A549 (cell line): ENCODE results near the gene GRIK5. TPM values are rescaled to one million over a fixed set of nuclear protein-coding genes. Genes with fewer than 3 reads are reported as not detected.
A peak's percentile ranks its signal among the peaks of the same experiment; 100 is the strongest.

Experiments
- CBX2 ChIP-seq: fragments of 200-600 bp; sonication (generic); IDR thresholded peaks from 2 replicates; pipeline ENCODE4 v1.6.1; 2016; ENCODE audit warnings: low read depth, mild to moderate bottlenecking, borderline replicate concordance
- CBX8 ChIP-seq: fragments of 200-600 bp; sonication (generic); IDR thresholded peaks from 2 replicates; pipeline ENCODE4 v1.6.1; 2016
- CHD2 ChIP-seq: fragments of 150-350 bp; IDR thresholded peaks from 2 replicates; pipeline ENCODE4 v1.6.1; 2014; ENCODE audit warnings: low read length; ENCODE audit not compliant: partially characterized antibody
- CTCF ChIP-seq: fragments of >200 bp; sonication (Bioruptor Twin); formaldehyde crosslinking; IDR thresholded peaks from 3 replicates; pipeline ENCODE4 v1.5.1; 2016
- EHF ChIP-seq: fragments of 250-450 bp; sonication (Bioruptor Pico); IDR thresholded peaks from 2 replicates; pipeline ENCODE4 v1.5.0; 2020; ENCODE audit warnings: mild to moderate bottlenecking
- EHMT2 ChIP-seq: fragments of 200-600 bp; sonication (generic); IDR thresholded peaks from 2 replicates; pipeline ENCODE4 v1.6.1; 2016; ENCODE audit warnings: antibody characterized with exemption, low read depth, mild to moderate bottlenecking, moderate library complexity
- ELK1 ChIP-seq: fragments of 150-350 bp; IDR thresholded peaks from 2 replicates; pipeline ENCODE4 v1.6.1; 2014; ENCODE audit warnings: low read depth, mild to moderate bottlenecking, low read length
- EP300 ChIP-seq, 2 experiments: fragments of >200 bp; sonication (Bioruptor Twin); formaldehyde crosslinking; IDR thresholded peaks; 2 replicates in 1 of 2; 3 replicates in 1 of 2; pipeline ENCODE4 v1.6.1; 2016 to 2017
- ESRRA ChIP-seq: fragments of 150-350 bp; IDR thresholded peaks from 2 replicates; pipeline ENCODE4 v1.6.1; 2014; ENCODE audit warnings: mild to moderate bottlenecking, low read length, borderline replicate concordance
- FOSB ChIP-seq: fragments of 250-450 bp; sonication (Bioruptor Pico); IDR thresholded peaks from 2 replicates; pipeline ENCODE4 v1.5.0; 2020; ENCODE audit warnings: mild to moderate bottlenecking, moderate library complexity
- FOSL2 ChIP-seq, 2 experiments: fragments of 450-650 bp in 1 of 2; fragments of >200 bp in 1 of 2; sonication (Bioruptor Twin) in 1 of 2; formaldehyde crosslinking; IDR thresholded peaks; 2 replicates each; pipeline versions ENCODE4 v1.5.0 to v1.6.1; 2016 to 2020; ENCODE audit warnings: mild to moderate bottlenecking in 1 of 2, moderate library complexity in 1 of 2
- HEYL ChIP-seq: fragments of 250-450 bp; sonication (Bioruptor Pico); IDR thresholded peaks from 2 replicates; pipeline ENCODE4 v1.8.0; 2021; ENCODE audit warnings: mild to moderate bottlenecking, moderate library complexity
- HMGXB4 ChIP-seq: fragments of 250-450 bp; sonication (Bioruptor Pico); IDR thresholded peaks from 2 replicates; pipeline ENCODE4 v1.5.0; 2021; ENCODE audit warnings: mild to moderate bottlenecking, moderate library complexity, borderline replicate concordance
- HOXB13 ChIP-seq: fragments of 250-450 bp; sonication (Bioruptor Pico); IDR thresholded peaks from 2 replicates; pipeline ENCODE4 v1.5.0; 2020; ENCODE audit warnings: low read depth, mild to moderate bottlenecking, moderate library complexity
- JUN ChIP-seq, 2 experiments: fragments of >200 bp; sonication (Bioruptor Twin); formaldehyde crosslinking; IDR thresholded peaks; 2 replicates in 1 of 2; 3 replicates in 1 of 2; pipeline ENCODE4 v1.6.1; 2016 to 2017
- KDM1A ChIP-seq: fragments of 200-600 bp; sonication (generic); IDR thresholded peaks from 2 replicates; pipeline ENCODE4 v1.6.1; 2016; ENCODE audit warnings: low read depth, mild to moderate bottlenecking
- KDM5A ChIP-seq: fragments of 200-600 bp; sonication (generic); IDR thresholded peaks from 2 replicates; pipeline ENCODE4 v1.6.1; 2016; ENCODE audit warnings: antibody characterized with exemption, mild to moderate bottlenecking
- MAFK ChIP-seq: fragments of 450-650 bp; IDR thresholded peaks from 2 replicates; pipeline ENCODE4 v1.6.1; 2014; ENCODE audit not compliant: partially characterized antibody
- MAX ChIP-seq: IDR thresholded peaks from 2 replicates; pipeline ENCODE4 v1.6.1; 2012
- MYC ChIP-seq: IDR thresholded peaks from 2 replicates; pipeline ENCODE4 v1.6.1; 2012; ENCODE audit warnings: mild to moderate bottlenecking, inconsistent platforms, low read length, improper control_type of control experiment, borderline replicate concordance
- NFE2L2 ChIP-seq: fragments of 150-350 bp; conservative IDR thresholded peaks from 2 replicates; pipeline ENCODE4 v1.6.1; 2014; ENCODE audit warnings: low read length
- NR3C1 ChIP-seq: fragments of >200 bp; sonication (Bioruptor Twin); formaldehyde crosslinking; IDR thresholded peaks from 3 replicates; pipeline ENCODE4 v1.6.1; 2017
- PBX3 ChIP-seq: IDR thresholded peaks from 2 replicates; pipeline ENCODE4 v1.6.1; 2012
- PHF8 ChIP-seq: fragments of 200-600 bp; sonication (generic); IDR thresholded peaks from 2 replicates; pipeline ENCODE4 v1.6.1; 2016; ENCODE audit warnings: low read depth, mild to moderate bottlenecking, antibody characterized with exemption, moderate library complexity, borderline replicate concordance
- POLR2AphosphoS2 ChIP-seq: conservative IDR thresholded peaks from 2 replicates; pipeline ENCODE4 v1.6.1; 2012; ENCODE audit warnings: low read length, improper control_type of control experiment, inconsistent platforms
- RAD21 ChIP-seq, 2 experiments: fragments of >200 bp in 1 of 2; sonication (Bioruptor Twin) in 1 of 2; formaldehyde crosslinking in 1 of 2; IDR thresholded peaks in 1 of 2; conservative IDR thresholded peaks in 1 of 2; 2 replicates in 1 of 2; 3 replicates in 1 of 2; pipeline ENCODE4 v1.6.1; 2012 to 2018; ENCODE audit warnings: inconsistent platforms in 1 of 2
- RARB ChIP-seq: fragments of 250-450 bp; sonication (Bioruptor Pico); IDR thresholded peaks from 2 replicates; pipeline ENCODE4 v1.8.0; 2021; ENCODE audit warnings: mild to moderate bottlenecking, moderate library complexity
- RCOR1 ChIP-seq: fragments of 150-350 bp; IDR thresholded peaks from 2 replicates; pipeline ENCODE4 v1.6.1; 2014; ENCODE audit warnings: antibody characterized with exemption, low read length, low read depth
- REST ChIP-seq: fragments of 200-600 bp; sonication (generic); IDR thresholded peaks from 2 replicates; pipeline ENCODE4 v1.6.1; 2016; ENCODE audit warnings: antibody characterized with exemption, mild to moderate bottlenecking, moderate library complexity
- RFX5 ChIP-seq: fragments of 450-650 bp; IDR thresholded peaks from 2 replicates; pipeline ENCODE4 v1.7.1; 2014; ENCODE audit warnings: antibody characterized with exemption, mild to moderate bottlenecking, moderate library complexity
- RNF2 ChIP-seq: fragments of 200-600 bp; sonication (generic); IDR thresholded peaks from 2 replicates; pipeline ENCODE4 v1.6.1; 2016; ENCODE audit warnings: low read depth, mild to moderate bottlenecking, antibody characterized with exemption, moderate library complexity, borderline replicate concordance
- SREBF2 ChIP-seq: fragments of 450-650 bp; IDR thresholded peaks from 2 replicates; pipeline ENCODE4 v1.6.1; 2014; ENCODE audit warnings: mild to moderate bottlenecking, moderate library complexity
- ZNF302 ChIP-seq: fragments of 250-450 bp; sonication (Bioruptor Pico); IDR thresholded peaks from 2 replicates; pipeline ENCODE4 v1.9.0; 2021; ENCODE audit warnings: inconsistent platforms, mild to moderate bottlenecking, moderate library complexity
- polyA plus RNA-seq, 4 experiments: library from polyadenylated mRNA; depleted of rRNA in 3 of 4; stranded (reverse); fragments of >200 nt; fragmentation: RNase III in 1 of 4; extraction: RNeasy Plus Mini Kit Qiagen cat#74134 plus additional on column Dnase treatment in 1 of 4; gene quantifications; 2 replicates in 3 of 4; 3 replicates in 1 of 4; pipeline ENCODE4 v1.2.3, GENCODE V29; 2011 to 2017

Gene GRIK5
- polyA plus RNA-seq, 2 of the 4 experiments (the other 2 are of a cell fraction): 0.22 to 0.54 TPM

- TF ChIP-seq REST (no peak), NFE2L2 (no peak), PHF8 (peak; percentile 91), CTCF (no peak), SREBF2 (no peak), CHD2 (no peak), NR3C1 (no peak), EHMT2 (no peak), MYC (peak; percentile 91), EHF (CRISPR knock-in tag) (peak; percentile 92), CBX2 (no peak), FOSB (no peak), HMGXB4 (CRISPR knock-in tag) (no peak; the same call in 1 of the 2 replicates), FOSL2 (IDR thresholded peaks at IDR 0.05) (no peak), FOSL2 (CRISPR knock-in tag; IDR thresholded peaks at IDR 0.05) (peak; percentile 51), KDM5A (no peak), POLR2AphosphoS2 (no peak), HOXB13 (CRISPR knock-in tag) (peak; percentile 94), HEYL (CRISPR knock-in tag) (no peak), PBX3 (no peak; the same call in none of the 2 replicates), ZNF302 (no peak; the same call in 1 of the 2 replicates), ELK1 (no peak), RFX5 (peak; percentile 99), MAX (peak; percentile 94), RARB (CRISPR knock-in tag) (no peak; the same call in 1 of the 2 replicates), MAFK (no peak), ESRRA (no peak), RNF2 (no peak), CBX8 (no peak), EP300 (IDR thresholded peaks at IDR 0.05) (no peak), KDM1A (no peak), RAD21 (conservative IDR thresholded peaks at IDR 0.05 in 1 of 2, IDR thresholded peaks at IDR 0.05 in 1 of 2) (no peak), RCOR1 (no peak), JUN (IDR thresholded peaks at IDR 0.05) (peak; percentile 97 to 99)
These were observed 5.8 kb upstream of the GRIK5 start, which contains the start of gene ZNF574 (continued) for GRCh38 chr19:42075616-42076379.
